HG03565 (cell line): ENCODE measurements around the gene QSER1.
"Not testable (repeated sequence)": the region's sequence is repeated elsewhere in the genome, so short reads cannot be mapped to it uniquely, and the experiment has no call there.

Experiments used
- ATAC-seq: cut with Tn5 transposase; IDR thresholded peaks from one replicate; pipeline ENCODE4 v1.9.1; 2021; ENCODE audit warnings: mild to moderate bottlenecking, moderate library complexity; ENCODE audit not compliant: unreplicated experiment

The QSER1 gene

GRCh38 chr11:32892355-32893092 lies at the start of gene QSER1:
TSS of gene QSER1 (plus strand) at chr11:32892811. CDS start at chr11:32893126, 315 bp downstream.
- ATAC-seq, result peak; percentile 50

- ATAC-seq, result no peak
Measured at GRCh38 chr11:32843544-32843943, 49.1 kb upstream of the QSER1 start.

GRCh38 chr11:32847511-32847910 lies 45.1 kb upstream of the QSER1 start:
- ATAC-seq, result no peak

- no peak for ATAC-seq
Measured at GRCh38 chr11:32849761-32850160, 42.9 kb upstream of the QSER1 start.

GRCh38 chr11:32851251-32851650 lies 41.4 kb upstream of the QSER1 start:
- ATAC-seq, result no peak

- ATAC-seq, result no peak
Measured at GRCh38 chr11:32852207-32852606, 40.4 kb upstream of the QSER1 start.

- no peak for ATAC-seq
Measured at GRCh38 chr11:32855601-32856000, 37.0 kb upstream of the QSER1 start.

GRCh38 chr11:32858731-32859130 lies 33.9 kb upstream of the QSER1 start:
- no peak for ATAC-seq

- ATAC-seq, result no peak
Measured at GRCh38 chr11:32861850-32862577, 30.6 kb upstream of the QSER1 start.

- ATAC-seq, result no peak
Measured at GRCh38 chr11:32864555-32864954, 28.1 kb upstream of the QSER1 start.

- not testable (repeated sequence) for ATAC-seq
Measured at GRCh38 chr11:32868752-32869151, 23.9 kb upstream of the QSER1 start.

GRCh38 chr11:32870676-32871075 lies 21.9 kb upstream of the QSER1 start:
- no peak for ATAC-seq

- ATAC-seq, result no peak
Measured at GRCh38 chr11:32874132-32874531, 18.5 kb upstream of the QSER1 start.

GRCh38 chr11:32881286-32881685 lies 11.3 kb upstream of the QSER1 start:
- ATAC-seq, result no peak

- ATAC-seq, result no peak
Measured at GRCh38 chr11:32883421-32883820, 9.2 kb upstream of the QSER1 start.

- ATAC-seq, result no peak
Measured at GRCh38 chr11:32884023-32884422, 8.6 kb upstream of the QSER1 start.

GRCh38 chr11:32884770-32885384 lies 7.7 kb upstream of the QSER1 start:
- ATAC-seq, result no peak

- ATAC-seq, result no peak
Measured at GRCh38 chr11:32885556-32885955, 7.1 kb upstream of the QSER1 start.

GRCh38 chr11:32886180-32886579 lies 6.4 kb upstream of the QSER1 start:
- no peak for ATAC-seq

- not testable (repeated sequence) for ATAC-seq
Measured at GRCh38 chr11:32887707-32888383, 4.8 kb upstream of the QSER1 start.

- not testable (repeated sequence) for ATAC-seq
Measured at GRCh38 chr11:32888384-32888710, 4.3 kb upstream of the QSER1 start.
